GM18517 (cell line): ENCODE results near the gene SEMA3C.

Experiments used
- ATAC-seq: cut with Tn5 transposase; IDR thresholded peaks from one replicate; pipeline ENCODE4 v1.9.1; 2021; ENCODE audit warnings: mild to moderate bottlenecking, moderate library complexity; ENCODE audit not compliant: unreplicated experiment

The SEMA3C gene

DNA sequence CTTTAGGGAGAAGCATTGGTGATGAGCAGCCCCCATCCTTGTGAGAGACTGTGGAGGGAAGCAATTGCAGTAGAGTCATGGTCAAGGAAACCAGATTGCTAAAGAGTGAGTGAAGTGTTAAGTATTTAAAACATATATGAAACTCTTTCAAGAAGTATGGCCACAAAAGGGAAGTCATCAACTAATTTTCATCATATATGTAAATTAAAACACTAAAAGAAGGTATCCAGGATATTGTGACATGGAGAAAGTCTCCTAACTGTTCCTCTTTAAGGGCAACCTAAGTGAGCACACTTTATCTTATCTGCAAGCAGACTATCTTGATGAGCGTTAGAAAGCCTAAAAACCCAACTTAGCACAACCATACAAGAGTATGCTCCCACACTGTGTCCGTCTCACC is 210.7 kb downstream of the SEMA3C start:
- no peak for ATAC-seq

- ATAC-seq: no peak
Observed at GRCh38 chr7:80707318-80707717, 211.5 kb downstream of the SEMA3C start.

- ATAC-seq: no peak
Observed at GRCh38 chr7:80705130-80705781, 213.6 kb downstream of the SEMA3C start.

- no peak for ATAC-seq
Observed at GRCh38 chr7:80703272-80703671, 215.6 kb downstream of the SEMA3C start.

DNA sequence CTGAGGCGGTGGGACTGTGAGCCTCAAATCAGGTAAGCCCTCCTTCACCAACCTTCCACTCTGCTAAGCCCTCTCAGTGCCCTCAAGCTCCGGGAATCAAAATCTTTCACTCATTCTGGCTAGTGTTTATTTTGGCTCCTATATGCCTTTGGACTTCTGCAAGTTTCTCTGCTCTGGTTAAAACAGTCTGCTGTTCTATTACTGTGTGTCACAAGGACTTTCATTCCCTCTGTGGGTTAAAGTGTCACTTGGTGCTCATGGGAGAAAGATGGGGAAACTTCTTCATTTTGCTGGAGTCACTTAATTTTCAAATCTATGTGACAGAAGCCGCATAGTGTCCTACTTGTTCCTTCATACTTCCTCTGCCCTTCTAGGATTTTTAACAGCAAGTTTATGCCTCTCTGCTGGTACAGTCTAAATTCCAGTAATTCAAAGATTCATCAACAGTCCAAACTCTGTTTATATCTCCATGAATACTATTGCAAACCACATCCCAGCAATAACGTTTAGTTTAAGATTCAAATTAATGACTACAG is 219.1 kb downstream of the SEMA3C start:
- ATAC-seq: no peak

DNA sequence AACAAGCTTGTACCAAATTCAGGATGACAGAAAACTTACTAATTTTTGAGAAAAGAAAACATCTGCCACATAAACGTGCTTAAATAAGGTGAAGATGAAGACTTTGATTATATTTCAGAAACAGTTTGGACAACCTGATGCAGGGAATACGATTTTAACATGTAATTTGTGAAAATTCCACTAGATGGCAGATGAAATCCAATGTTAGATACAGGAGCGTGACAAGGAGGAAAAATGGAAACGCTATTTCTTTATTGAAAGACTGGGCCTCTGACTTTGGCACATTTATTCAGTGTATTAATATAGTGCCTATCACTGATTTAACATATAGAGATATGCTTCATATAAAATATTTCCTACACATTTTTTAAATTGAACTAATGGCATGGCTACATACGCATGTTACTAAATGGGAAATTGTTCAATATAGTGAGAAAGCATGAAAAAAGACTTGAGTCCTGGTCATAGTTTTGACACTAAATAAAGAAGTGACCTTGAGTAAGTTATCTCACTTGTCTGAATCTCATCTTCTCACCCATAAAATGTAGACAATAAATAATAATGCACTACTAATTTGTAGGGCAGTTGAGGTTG is 219.7 kb downstream of the SEMA3C start:
- ATAC-seq: peak; percentile 84
